Subcutaneous adipose tissue (tissue), 4 donors: ENCODE measurements around the gene IFRD2. TPM values are rescaled to one million over a fixed set of nuclear protein-coding genes. Genes with fewer than 3 reads are reported as not detected.

Experiments
- CTCF ChIP-seq: fragments of 450-650 bp; IDR thresholded peaks from one replicate; pipeline ENCODE4 v1.5.1; 2016; ENCODE audit warnings: low read depth, mild to moderate bottlenecking, control low read depth, antibody characterized with exemption, moderate library complexity
- total RNA-seq, 4 donors: library from RNA; depleted of rRNA; stranded (reverse); fragments of >200 nt; gene quantifications; one replicate each; pipeline ENCODE4 v1.1.0, GENCODE V29; 2016

IFRD2 gene
- total RNA-seq, 4 donors from 2014 or later = 31.6 to 56.4 (median 52.2) TPM

- TF ChIP-seq CTCF = no peak
Measured at GRCh38 chr3:50254577-50255250, 37.5 kb downstream of the IFRD2 start.

- TF ChIP-seq CTCF = no peak
Measured at GRCh38 chr3:50251220-50251619, 41.0 kb downstream of the IFRD2 start.

- no peak for TF ChIP-seq CTCF
Measured at GRCh38 chr3:50250514-50250913, 41.7 kb downstream of the IFRD2 start.

GRCh38 chr3:50249457-50249856, 42.8 kb downstream of the IFRD2 start:
- TF ChIP-seq CTCF = no peak

- TF ChIP-seq CTCF = no peak
Measured at GRCh38 chr3:50248387-50248786, 43.8 kb downstream of the IFRD2 start.

- TF ChIP-seq CTCF = no peak
Measured at GRCh38 chr3:50246517-50246954, 45.7 kb downstream of the IFRD2 start.

- TF ChIP-seq CTCF = no peak
Measured at GRCh38 chr3:50245831-50246516, 46.3 kb downstream of the IFRD2 start.
